A204.1 (cell line): ENCODE measurements around the gene ENKD1.
A peak's percentile ranks its signal among the peaks of the same experiment; 100 is the strongest.

Source experiments
- FAIRE-seq: peaks from 2 replicates; lab custom pipeline; 2012; peaks lifted over from hg19 to GRCh38; lab: Jason Lieb, UNC

The ENKD1 gene

DNA sequence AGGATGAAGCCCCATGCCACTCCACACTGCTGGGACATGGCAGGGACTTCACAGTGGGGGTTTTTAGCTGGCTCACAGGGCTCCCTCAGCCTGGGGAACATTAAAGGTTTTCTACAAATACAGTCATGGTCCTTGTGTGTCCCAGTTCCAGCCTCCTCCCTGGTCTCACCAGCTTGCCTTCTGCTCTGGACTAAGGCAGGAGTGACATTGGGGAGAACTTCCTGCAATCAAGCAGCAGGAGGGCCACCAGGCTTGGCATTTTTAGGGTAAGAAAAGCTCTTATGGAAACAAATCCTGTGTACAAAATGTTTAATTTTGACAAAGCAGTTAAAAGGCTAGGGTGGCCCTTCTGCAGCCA lies 3.9 kb downstream of the ENKD1 start:
- no peak for FAIRE-seq

DNA sequence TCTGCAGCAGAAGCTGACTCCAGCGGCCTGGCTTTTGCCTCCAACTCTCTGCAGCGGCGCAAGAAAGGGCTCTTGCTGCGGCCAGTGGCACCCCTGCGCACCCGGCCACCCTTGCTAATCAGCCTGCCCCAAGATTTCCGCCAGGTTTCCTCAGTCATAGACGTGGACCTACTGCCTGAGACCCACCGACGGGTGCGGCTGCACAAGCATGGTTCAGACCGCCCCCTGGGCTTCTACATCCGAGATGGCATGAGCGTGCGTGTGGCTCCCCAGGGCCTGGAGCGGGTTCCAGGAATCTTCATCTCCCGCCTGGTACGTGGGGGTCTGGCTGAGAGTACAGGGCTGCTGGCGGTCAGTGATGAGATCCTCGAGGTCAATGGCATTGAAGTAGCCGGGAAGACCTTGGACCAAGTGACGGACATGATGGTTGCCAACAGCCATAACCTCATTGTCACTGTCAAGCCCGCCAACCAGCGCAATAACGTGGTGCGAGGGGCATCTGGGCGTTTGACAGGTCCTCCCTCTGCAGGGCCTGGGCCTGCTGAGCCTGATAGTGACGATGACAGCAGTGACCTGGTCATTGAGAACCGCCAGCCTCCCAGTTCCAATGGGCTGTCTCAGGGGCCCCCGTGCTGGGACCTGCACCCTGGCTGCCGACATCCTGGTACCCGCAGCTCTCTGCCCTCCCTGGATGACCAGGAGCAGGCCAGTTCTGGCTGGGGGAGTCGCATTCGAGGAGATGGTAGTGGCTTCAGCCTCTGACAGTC lies 4.5 kb downstream of the ENKD1 start:
- no peak for FAIRE-seq

- no peak for FAIRE-seq
These were observed 5.3 kb downstream of the ENKD1 start for GRCh38 chr16:67661101-67661761.

GRCh38 chr16:67660564-67661028 lies 6.0 kb downstream of the ENKD1 start, which contains the start of gene PARD6A:
Gene PARD6A, plus strand, starts transcription at chr16:67660960. Its CDS starts 79 bp downstream, at chr16:67661039.
- peak; percentile 93 for FAIRE-seq

DNA sequence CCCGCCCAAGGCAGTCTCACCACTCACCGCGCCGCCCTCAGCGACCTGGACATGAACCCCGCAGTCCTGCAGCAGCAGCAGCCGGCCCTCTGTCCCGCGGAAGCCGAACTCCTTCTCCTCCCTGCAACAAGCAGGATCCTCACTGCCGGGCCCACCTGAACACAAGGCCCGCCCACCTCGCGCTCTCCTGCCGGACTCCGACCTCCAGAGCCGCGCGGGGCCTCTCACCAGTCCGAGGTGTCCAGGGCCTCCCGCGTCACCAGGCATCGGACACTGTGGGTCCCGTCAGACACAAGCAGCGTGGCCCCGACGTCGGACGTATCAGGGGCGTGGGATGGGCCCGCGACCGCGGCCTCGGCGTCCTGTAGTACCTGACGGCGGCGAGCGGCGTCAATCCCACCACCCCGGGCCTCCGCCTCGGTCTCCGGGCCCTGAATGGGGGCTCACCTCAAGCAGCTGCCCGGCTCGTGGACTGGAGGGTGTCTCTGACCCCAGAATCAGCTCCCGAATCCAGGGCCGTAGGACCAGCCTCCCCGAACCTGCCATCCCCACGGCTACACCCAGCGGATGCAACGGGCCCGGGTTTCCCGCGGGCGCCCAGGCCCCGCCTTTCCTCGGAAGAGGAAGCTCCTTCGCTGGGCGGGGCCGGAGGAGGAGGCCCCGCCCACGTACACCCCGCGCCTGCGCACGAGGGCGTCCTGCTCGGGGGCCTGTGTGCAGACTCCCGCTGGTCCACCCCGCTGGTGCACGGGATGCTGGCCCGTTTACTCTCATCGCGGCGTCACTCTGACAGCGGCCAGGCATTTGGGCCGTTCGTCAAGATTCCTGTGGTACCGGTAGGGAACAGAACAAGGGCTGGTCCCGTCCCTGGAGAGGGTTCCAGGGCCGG lies 6.6 kb downstream of the ENKD1 start, which contains the start of gene ACD:
Gene ACD (minus strand): TSS at position 586 of the 889 bp plus-strand sequence. CDS start 40 bp downstream, at position 546.
- FAIRE-seq, result no peak

- FAIRE-seq, result no peak
These were observed 7.5 kb downstream of the ENKD1 start for GRCh38 chr16:67658849-67659674.

- no peak for FAIRE-seq
These were observed 8.6 kb downstream of the ENKD1 start for GRCh38 chr16:67657751-67658518.

GRCh38 chr16:67657017-67657608 lies 9.4 kb downstream of the ENKD1 start:
- FAIRE-seq, result no peak

GRCh38 chr16:67656344-67657016 lies 10.1 kb downstream of the ENKD1 start:
- FAIRE-seq, result no peak

DNA sequence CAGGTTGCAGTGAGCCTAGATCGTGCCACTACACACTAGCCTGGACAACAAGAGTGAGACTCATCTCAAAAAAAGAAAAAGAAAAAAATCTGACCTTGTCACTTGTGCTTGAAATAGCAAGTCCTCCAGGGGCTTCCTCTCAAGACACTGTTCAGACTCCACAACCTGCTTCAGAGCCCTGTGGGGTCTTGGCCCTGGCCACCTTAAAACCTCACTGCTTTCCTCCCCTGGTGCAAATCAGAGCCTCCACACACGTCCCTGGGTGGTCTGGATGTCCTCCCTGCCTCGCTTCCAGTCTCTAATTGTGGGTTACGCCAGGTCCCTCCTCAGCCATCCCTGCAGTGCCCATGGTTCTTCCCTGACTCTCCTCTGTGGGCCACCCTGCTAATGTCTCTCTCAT lies 11.2 kb downstream of the ENKD1 start:
- no peak for FAIRE-seq

GRCh38 chr16:67654403-67654911 lies 12.1 kb downstream of the ENKD1 start:
- FAIRE-seq, result no peak

DNA sequence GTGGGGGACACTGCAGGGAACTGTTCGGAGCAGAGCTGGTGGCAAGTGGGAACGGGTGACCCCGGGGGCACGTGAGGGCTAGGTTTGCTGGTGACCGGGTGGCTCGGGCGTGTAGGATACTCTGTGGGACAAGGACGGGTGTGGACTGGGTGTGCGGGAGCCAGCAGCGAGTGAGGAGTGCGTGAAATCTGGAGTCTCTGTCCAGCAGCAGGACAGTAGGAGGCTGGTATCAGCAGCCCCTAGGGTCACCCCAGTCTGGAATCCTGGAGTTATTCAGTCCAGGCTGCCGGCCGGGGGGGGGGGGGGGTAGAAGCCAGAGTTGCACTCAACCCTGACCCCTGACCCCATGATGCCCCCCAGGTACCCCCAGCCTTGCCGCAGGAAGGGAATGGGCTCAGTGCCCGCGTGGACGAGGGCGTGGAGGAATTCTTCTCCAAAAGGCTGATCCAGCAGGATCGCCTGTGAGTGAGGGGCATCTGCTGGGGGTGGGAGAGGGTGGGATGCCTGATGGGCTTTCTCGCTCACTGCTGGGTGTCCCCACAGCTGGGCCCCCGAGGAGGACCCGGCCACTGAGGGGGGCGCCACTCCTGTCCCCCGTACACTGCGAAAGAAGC lies 12.7 kb downstream of the ENKD1 start:
- no peak for FAIRE-seq

DNA sequence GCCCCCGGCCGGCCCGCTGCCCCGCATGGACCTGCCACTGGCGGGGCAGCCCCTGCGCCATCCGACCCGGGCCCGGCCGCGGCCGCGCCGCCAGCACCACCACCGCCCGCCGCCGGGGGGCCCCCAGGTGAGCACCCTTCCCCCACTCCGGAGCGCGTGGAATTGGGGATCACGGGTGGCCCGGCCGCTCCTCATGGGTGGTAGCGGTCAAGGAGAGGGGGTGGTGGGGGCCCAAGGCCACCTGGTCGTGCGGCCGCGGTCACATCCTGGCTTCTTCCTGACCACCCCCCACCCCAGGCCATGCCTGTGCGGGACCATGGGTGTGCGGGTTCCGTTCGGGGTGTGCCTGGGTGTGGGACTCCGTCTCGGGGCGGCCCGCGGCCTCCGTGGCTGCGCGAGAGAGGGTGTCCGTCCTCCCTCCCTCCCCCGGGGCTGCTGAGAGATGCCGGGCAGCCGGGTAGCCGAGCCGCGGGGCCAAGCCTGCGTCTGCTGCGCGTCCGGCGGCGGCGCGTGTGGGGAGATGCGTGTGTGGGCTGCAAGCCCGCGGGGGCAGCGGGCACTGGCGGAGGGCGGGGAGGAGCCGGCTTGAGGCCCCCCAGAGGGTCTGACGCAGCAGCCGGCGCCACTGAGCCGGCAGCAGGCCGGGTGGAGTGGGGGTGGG lies 13.3 kb downstream of the ENKD1 start:
- FAIRE-seq, result no peak

- FAIRE-seq, result no peak
These were observed 13.9 kb downstream of the ENKD1 start for GRCh38 chr16:67652578-67653127.

GRCh38 chr16:67651847-67652246 lies 14.7 kb downstream of the ENKD1 start:
- no peak for FAIRE-seq

- FAIRE-seq, result no peak
These were observed 15.5 kb downstream of the ENKD1 start for GRCh38 chr16:67651039-67651438.

DNA sequence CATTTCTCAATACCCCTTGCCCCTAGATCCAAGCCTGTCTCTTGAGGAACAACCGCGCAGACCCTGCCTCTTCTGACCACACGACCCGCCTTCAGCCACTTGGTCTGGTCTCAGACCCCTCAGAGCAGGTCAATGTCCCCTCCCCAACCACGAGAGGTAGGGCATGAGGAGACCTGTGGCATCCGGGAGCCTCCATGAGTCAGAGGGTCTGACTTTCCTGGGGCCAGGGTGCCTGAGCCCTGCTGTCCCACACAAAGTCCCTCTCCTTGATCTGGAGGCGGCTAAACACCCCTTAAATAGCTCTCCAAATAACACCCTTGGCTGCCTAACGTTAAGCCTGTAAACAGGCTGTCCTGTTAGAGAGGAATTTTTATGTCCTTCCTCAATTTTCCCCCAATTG lies 16.5 kb downstream of the ENKD1 start:
- no peak for FAIRE-seq

GRCh38 chr16:67649494-67649931 lies 17.0 kb downstream of the ENKD1 start:
- no peak for FAIRE-seq
